GM12891 (cell line): ENCODE measurements around the gene OAS3.
"Not testable (repeated sequence)": the region's sequence is repeated elsewhere in the genome, so short reads cannot be mapped to it uniquely, and the experiment has no call there.

Source experiments
- DNase-seq: peaks from one replicate; pipeline ENCODE4 v3.0.0; 2011; ENCODE audit warnings: low spot score; ENCODE audit not compliant: insufficient read length
- FAIRE-seq: peaks from 2 replicates; lab custom pipeline; 2011; peaks lifted over from hg19 to GRCh38; lab: Jason Lieb, UNC
- PAX5 ChIP-seq: IDR thresholded peaks from 2 replicates; pipeline ENCODE4 v1.6.1; 2011; ENCODE audit warnings: low read length, moderate library complexity, mild to moderate bottlenecking; ENCODE audit not compliant: insufficient read depth, severe bottlenecking
- POLR2A ChIP-seq: IDR thresholded peaks from 2 replicates; pipeline ENCODE4 v1.6.1; 2011; ENCODE audit warnings: low read depth, low read length, control low read depth
- POLR2AphosphoS5 ChIP-seq: IDR thresholded peaks from 2 replicates; pipeline ENCODE4 v1.6.1; 2011; ENCODE audit warnings: low read depth, low read length, control low read depth
- POU2F2 ChIP-seq: IDR thresholded peaks from 2 replicates; pipeline ENCODE4 v1.6.1; 2011; ENCODE audit warnings: low read depth, mild to moderate bottlenecking, control low read depth, low read length, moderate library complexity
- SPI1 ChIP-seq: IDR thresholded peaks from 2 replicates; pipeline ENCODE4 v1.6.1; 2011; ENCODE audit warnings: low read depth, low read length, control low read depth
- TAF1 ChIP-seq: IDR thresholded peaks from 2 replicates; pipeline ENCODE4 v1.6.1; 2011; ENCODE audit warnings: low read depth, low read length, control low read depth

Gene OAS3

GRCh38 chr12:112977139-112977538 lies 38.9 kb downstream of the OAS3 start:
- FAIRE-seq (no peak), DNase-seq (no peak)
- TF ChIP-seq POU2F2 (no peak), POLR2A (no peak), POLR2AphosphoS5 (no peak), PAX5 (no peak), TAF1 (no peak), SPI1 (no peak)

- FAIRE-seq (no peak), DNase-seq (no peak)
- no peak for TF ChIP-seq PAX5
- TF ChIP-seq POU2F2 = no peak
- no peak for TF ChIP-seq SPI1
- no peak for TF ChIP-seq POLR2AphosphoS5
Measured at GRCh38 chr12:112977641-112978040, 39.4 kb downstream of the OAS3 start.

DNA sequence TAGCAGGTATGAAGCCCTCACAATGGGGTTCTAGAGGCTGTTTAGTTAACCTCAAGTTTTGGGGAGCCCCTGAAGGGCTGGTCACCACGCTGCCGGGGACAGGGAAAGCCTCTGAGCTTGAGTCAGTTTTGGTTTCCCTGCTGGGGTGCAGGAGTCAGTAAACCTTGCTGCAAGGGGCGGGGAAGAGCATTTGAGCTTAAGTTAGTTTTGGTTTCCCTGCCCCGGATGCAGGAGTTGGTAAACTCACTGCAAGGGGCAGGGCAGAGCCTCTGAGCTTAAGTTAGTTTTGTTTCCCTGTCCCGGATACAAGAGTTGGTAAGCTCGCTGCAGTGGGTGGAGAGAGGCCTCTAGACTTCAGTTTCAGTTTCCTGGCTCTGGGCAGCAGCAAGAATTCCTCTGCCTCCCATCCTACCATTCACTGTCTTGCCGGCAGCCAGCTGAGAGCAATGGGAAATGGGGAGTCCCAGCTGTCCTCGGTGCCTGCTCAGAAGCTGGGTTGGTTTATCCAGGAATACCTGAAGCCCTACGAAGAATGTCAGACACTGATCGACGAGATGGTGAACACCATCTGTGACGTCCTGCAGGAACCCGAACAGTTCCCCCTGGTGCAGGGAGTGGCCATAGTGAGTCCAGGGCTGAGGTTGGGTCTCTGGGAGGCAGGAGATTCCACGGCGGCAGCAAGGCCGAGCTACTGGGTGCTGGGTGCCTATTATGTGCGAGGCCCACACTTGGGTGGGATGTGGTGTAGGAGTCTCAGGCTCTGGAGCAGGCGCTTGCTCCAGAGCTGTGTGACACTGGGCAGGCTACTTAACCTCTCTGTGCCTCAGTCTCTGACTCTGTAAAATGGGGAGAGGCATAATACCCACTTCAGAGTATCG lies 40.1 kb downstream of the OAS3 start, which contains the start of gene OAS2:
Gene OAS2, plus strand, starts transcription at position 357 of the 878 bp plus-strand sequence. Its CDS starts 90 bp downstream, at position 447.
- DNase-seq = peak; percentile 69
- TF ChIP-seq TAF1 (peak; percentile 54), SPI1 (no peak), PAX5 (no peak), POU2F2 (0 out of 2 replicates have a peak, but pooled peaks have one; percentile 14), POLR2AphosphoS5 (peak; percentile 73), POLR2A (no peak; the same call in 1 of the 2 replicates)
- FAIRE-seq = peak; percentile 97

DNA sequence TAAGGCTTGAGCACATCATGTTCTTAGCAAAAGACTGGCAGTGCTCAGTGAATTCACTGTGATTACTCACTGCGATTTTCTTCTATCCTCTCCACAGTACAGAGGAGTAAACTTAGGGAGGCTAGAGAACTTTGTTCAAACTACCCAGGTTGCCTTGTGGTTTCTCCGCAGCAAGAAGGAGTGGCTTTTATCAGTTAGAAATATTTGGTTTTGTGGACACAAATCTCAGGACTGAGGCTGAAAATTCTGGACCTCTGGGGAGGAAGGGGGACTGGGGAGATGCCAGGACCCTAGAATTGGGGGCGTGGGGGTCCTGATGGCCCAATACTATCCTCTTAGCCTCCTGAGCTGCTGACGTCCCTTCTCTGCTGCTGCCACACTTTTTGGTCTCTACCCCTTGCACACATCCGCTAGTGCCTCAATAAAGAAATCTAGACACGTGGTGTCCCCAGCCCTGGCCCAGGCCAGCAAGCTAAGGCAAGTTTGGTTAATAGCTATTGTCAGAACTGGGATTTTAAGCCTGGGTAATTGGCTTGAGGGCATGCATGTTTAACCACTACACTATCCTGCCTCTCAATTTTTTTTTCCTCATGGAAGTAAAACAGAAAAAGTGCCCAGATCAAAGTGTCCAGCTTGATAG lies 40.9 kb downstream of the OAS3 start:
- no peak for TF ChIP-seq POU2F2
- TF ChIP-seq POLR2A = peak; percentile 52
- FAIRE-seq (peak; percentile 89), DNase-seq (no peak)

DNA sequence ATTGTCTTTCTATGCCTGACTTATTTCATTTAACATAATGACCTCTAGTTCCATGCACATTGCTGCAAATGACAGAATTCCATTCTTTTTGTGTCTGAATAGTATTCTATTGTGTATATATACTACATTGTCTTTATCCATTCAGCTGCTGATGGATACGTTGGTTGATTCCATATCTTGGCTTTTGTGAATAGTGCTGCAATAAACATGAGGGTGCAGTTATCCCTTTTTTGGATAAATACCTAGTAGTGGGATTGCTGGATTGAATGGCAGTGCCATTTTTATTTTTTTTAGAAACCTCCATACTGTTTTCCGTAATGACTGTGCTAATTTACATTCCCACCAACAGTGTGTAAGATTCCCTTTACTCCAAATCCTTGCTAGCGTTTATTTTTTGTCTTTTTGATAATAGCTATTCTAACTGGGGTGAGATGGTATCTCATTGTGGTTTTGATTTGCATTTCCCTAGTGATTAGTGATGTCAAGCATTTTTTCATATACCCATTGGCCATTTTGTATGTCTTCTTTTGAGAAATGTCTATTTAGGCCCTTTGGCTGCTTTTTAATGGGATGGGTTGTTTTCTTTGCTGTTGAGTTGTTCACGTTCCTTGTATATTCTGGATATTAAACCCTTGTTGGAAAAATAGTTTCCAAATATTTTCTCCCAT lies 42.4 kb downstream of the OAS3 start:
- TF ChIP-seq POLR2A (no peak), PAX5 (no peak), TAF1 (no peak), POU2F2 (no peak), POLR2AphosphoS5 (no peak), SPI1 (peak; percentile 55)
- no peak for DNase-seq
- FAIRE-seq = peak; percentile 66

DNA sequence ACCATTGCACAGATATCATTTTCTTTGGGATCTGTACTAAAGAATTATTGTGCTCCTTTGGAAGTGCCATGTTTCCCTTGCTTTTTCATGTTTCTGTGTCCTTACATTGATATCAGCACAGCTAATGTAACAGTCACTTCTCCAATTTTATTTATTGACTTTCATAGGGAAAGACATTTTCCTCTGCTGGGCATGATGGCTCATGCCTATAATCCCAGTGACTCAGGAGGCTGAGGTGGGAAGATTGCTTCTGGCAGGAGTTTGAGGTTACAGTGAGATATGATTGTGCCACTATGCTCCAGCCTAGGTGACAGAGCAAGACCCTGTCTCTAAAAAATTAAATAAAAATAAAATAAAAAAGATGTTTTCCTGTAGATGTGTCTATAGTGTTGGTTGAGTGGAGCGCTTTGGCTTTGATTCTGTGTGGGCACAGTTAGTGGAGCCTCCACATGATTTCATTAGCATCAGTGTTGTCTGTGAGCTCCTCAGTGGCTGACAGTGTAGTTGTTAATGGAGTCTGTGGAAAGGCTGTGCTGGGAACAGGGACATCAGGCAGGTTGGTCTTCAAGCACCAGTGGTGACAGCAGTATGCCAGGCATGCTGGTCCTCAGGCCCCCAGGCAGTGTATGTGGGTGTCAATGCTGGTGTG lies 47.5 kb downstream of the OAS3 start:
- TF ChIP-seq PAX5 (no peak), TAF1 (no peak), POLR2AphosphoS5 (no peak), POU2F2 (no peak), POLR2A (no peak), SPI1 (no peak)
- no peak for FAIRE-seq

GRCh38 chr12:112986291-112986800 lies 48.1 kb downstream of the OAS3 start:
- TF ChIP-seq TAF1 = no peak
- TF ChIP-seq POU2F2 = no peak
- no peak for TF ChIP-seq POLR2AphosphoS5
- no peak for TF ChIP-seq SPI1
- TF ChIP-seq POLR2A = no peak
- TF ChIP-seq PAX5 = no peak
- DNase-seq (no peak), FAIRE-seq (no peak)

More for the DNA sequence above, 47.5 kb downstream of the OAS3 start:
- DNase-seq = no peak

- FAIRE-seq = no peak
- TF ChIP-seq TAF1 (no peak), SPI1 (no peak), POLR2A (no peak), POU2F2 (no peak), POLR2AphosphoS5 (no peak), PAX5 (no peak)
- no peak for DNase-seq
Measured at GRCh38 chr12:112987561-112987960, 49.3 kb downstream of the OAS3 start.

DNA sequence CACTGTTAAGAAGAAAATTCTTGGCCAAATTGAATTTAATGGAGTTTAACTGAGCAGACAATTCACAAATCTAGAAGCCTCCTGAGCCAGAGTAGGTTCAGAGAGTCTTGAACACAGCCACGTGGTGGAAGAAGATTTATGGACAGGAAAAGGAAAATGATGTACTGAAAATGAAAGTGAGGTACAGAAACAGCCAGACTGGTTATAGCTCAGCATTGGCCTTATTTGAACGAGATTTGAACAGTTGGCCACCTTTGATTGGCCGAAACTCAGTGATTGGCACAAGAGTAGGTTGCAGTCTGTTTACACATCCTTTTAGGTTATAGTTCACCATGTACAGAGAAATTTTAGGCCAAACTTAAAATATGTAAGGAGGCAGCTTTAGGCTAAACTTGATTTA lies 50.0 kb downstream of the OAS3 start:
- no peak for DNase-seq
- FAIRE-seq = peak; percentile 86
- TF ChIP-seq POLR2AphosphoS5 (no peak), PAX5 (no peak), TAF1 (no peak), POU2F2 (no peak)

DNA sequence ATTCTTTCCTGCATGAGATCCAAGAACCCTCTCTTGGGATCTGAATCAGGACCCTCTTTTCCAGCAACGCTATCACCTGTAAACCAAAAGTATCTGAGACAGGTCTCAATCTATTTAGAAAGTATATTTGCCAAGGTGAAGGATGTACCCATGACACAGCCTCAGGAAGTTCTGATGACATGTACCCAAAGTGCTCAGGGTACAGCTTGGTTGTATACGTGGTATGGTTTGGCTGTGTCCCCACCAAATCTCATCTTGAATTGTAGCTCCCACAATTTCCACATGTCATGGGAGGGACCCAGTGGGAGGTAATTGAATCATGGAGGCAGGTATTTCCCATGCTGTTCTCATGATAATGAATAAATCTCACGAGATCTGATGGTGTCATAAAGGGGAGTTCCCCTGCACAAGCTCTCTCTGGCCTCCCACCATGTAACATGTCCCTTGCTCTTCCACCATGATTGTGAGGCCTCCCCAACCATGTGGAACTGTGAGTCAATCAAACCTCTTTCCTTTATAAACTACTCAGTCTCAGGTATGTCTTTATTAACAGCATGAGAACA lies 50.6 kb downstream of the OAS3 start:
- DNase-seq = not testable (repeated sequence)
- peak; percentile 26 for FAIRE-seq
